Uterus (tissue), 4 donors: ENCODE measurements around the gene LAIR1. TPM values are rescaled to one million over a fixed set of nuclear protein-coding genes. Genes with fewer than 3 reads are reported as not detected.

ENCODE experiments used
- DNase-seq, 2 donors: peaks; one replicate each; pipeline ENCODE4 v3.0.0-alpha.2; 2019 to 2020
- H3K27ac ChIP-seq, 2 donors: fragments of 200-600 bp; sonication (generic); 1 replicate in 1 of 2; 2 replicates in 1 of 2; pipeline ENCODE4 v1.5.1; 2016 to 2018
- H3K27me3 ChIP-seq, 2 donors: fragments of 200-600 bp; sonication (generic); one replicate each; pipeline ENCODE4 v1.5.1; 2018 to 2019; ENCODE audit warnings: control low read depth in 1 of 2
- H3K36me3 ChIP-seq, 2 donors: fragments of 200-600 bp; sonication (generic); one replicate each; pipeline ENCODE4 v1.5.1; 2019; ENCODE audit warnings: control low read depth in 1 of 2
- H3K4me1 ChIP-seq, 2 donors: fragments of 200-600 bp; sonication (generic); one replicate each; pipeline ENCODE4 v1.5.1; 2018 to 2019; ENCODE audit warnings: control low read depth in 1 of 2
- H3K4me3 ChIP-seq, 2 donors: fragments of 200-600 bp; sonication (generic); 1 replicate in 1 of 2; 2 replicates in 1 of 2; pipeline ENCODE4 v1.5.1; 2018 to 2019; ENCODE audit warnings: mild to moderate bottlenecking in 1 of 2
- H3K9me3 ChIP-seq, 2 donors: fragments of 200-600 bp; sonication (generic); one replicate each; pipeline ENCODE4 v1.5.1; 2019; ENCODE audit warnings: control low read depth in 1 of 2
- CTCF ChIP-seq, 4 experiments: fragments of 200-600 bp in 2 of 4; fragments of 450-650 bp in 2 of 4; sonication (generic) in 2 of 4; IDR thresholded peaks; one replicate each; pipeline ENCODE4 v1.5.1; 2016 to 2019; ENCODE audit warnings: antibody characterized with exemption in 4 of 4, mild to moderate bottlenecking in 2 of 4, moderate library complexity in 1 of 4
- POLR2A ChIP-seq, 2 donors: fragments of 450-650 bp; IDR thresholded peaks; one replicate each; pipeline ENCODE4 v1.6.1; 2016; ENCODE audit warnings: antibody characterized with exemption in 2 of 2, mild to moderate bottlenecking in 1 of 2, moderate library complexity in 1 of 2
- intact Hi-C: fragments of 100-400 bp; cut with DNase I; formaldehyde crosslinking; loops from one replicate; pipeline ENCODE4 v1.15.1; 2023; ENCODE audit warnings: low total_unique reads
- total RNA-seq, 4 donors: library from RNA; depleted of rRNA in 3 of 4; stranded (reverse); fragments of >200 nt in 3 of 4; gene quantifications; one replicate each; pipeline versions ENCODE4 v1.1.0 to v1.2.4, GENCODE V29; 2014 to 2023
- donor health status: DM: yes; HTN: yes; CAD: no.

LAIR1 gene
- total RNA-seq, 4 donors from 2014 or later: 1.0 to 64.7 (median 9.5) TPM

GRCh38 chr19:54319049-54319448 lies 45.7 kb downstream of the LAIR1 start:
- Histone ChIP-seq H3K4me3 (no peak overlapping the region), H3K36me3 (no peaks in the 10 kb centered on the region), H3K27me3 (no peaks in the 10 kb centered on the region), H3K4me1 (no peaks in the 10 kb centered on the region), H3K27ac (no peak overlapping the region), H3K9me3 (no peaks in the 10 kb centered on the region)
- no peak for DNase-seq
- intact Hi-C loops: no loop called here
- TF ChIP-seq POLR2A (IDR thresholded peaks at IDR 0.05): no peak
- TF ChIP-seq CTCF (IDR thresholded peaks at IDR 0.05): no peak

- Histone ChIP-seq H3K4me3 (no peak overlapping the region), H3K36me3 (no peaks in the 10 kb centered on the region), H3K27me3 (no peaks in the 10 kb centered on the region), H3K9me3 (no peaks in the 10 kb centered on the region), H3K27ac (no peak overlapping the region), H3K4me1 (no peaks in the 10 kb centered on the region)
- TF ChIP-seq POLR2A (IDR thresholded peaks at IDR 0.05) (no peak), CTCF (IDR thresholded peaks at IDR 0.05) (no peak)
- no peak for DNase-seq
- intact Hi-C loops: no loop called here
These were observed 46.8 kb downstream of the LAIR1 start for GRCh38 chr19:54317965-54318240.

- intact Hi-C loops: no loop called here
- no peaks in the 10 kb centered on the region for H3K27me3 ChIP-seq
- no peaks in the 10 kb centered on the region for H3K9me3 ChIP-seq
- no peak for DNase-seq
- H3K36me3 ChIP-seq: no peaks in the 10 kb centered on the region
- H3K4me1 ChIP-seq: no peaks in the 10 kb centered on the region
- TF ChIP-seq POLR2A (IDR thresholded peaks at IDR 0.05) (no peak), CTCF (IDR thresholded peaks at IDR 0.05) (no peak)
- no peak overlapping the region for H3K27ac ChIP-seq
- no peak overlapping the region for H3K4me3 ChIP-seq
These were observed 47.4 kb downstream of the LAIR1 start for GRCh38 chr19:54317108-54317964.

- Histone ChIP-seq H3K4me3 (no peak overlapping the region), H3K27me3 (no peaks in the 10 kb centered on the region), H3K36me3 (no peaks in the 10 kb centered on the region), H3K4me1 (no peaks in the 10 kb centered on the region), H3K9me3 (no peaks in the 10 kb centered on the region), H3K27ac (no peak overlapping the region)
- intact Hi-C loops: no loop called here
- no peak for DNase-seq
- TF ChIP-seq POLR2A (IDR thresholded peaks at IDR 0.05) (no peak), CTCF (IDR thresholded peaks at IDR 0.05) (no peak)
These were observed 48.0 kb downstream of the LAIR1 start for GRCh38 chr19:54316746-54317107.

- intact Hi-C loops: no loop called here
- Histone ChIP-seq H3K27me3 (no peaks in the 10 kb centered on the region), H3K9me3 (no peaks in the 10 kb centered on the region), H3K4me3 (no peak overlapping the region), H3K36me3 (no peaks in the 10 kb centered on the region), H3K4me1 (no peaks in the 10 kb centered on the region), H3K27ac (no peak overlapping the region)
- no peak for DNase-seq
- TF ChIP-seq POLR2A (IDR thresholded peaks at IDR 0.05) (no peak), CTCF (IDR thresholded peaks at IDR 0.05) (no peak)
These were observed 48.8 kb downstream of the LAIR1 start for GRCh38 chr19:54315956-54316355.
